T-helper 2 cell treated with Interferon-gamma antibody and Interleukin-4, amounts not matched to agents 100 ng/mL and 5 ng/mL, for 36 hours (primary cell): ENCODE data around the gene RCAN2. TPM values are rescaled to one million over a fixed set of nuclear protein-coding genes. Genes with fewer than 3 reads are reported as not detected.
"Not testable (repeated sequence)": the region's sequence is repeated elsewhere in the genome, so short reads cannot be mapped to it uniquely, and the experiment has no call there.

ENCODE experiments used
- intact Hi-C: fragments of 100-400 bp; cut with micrococcal nuclease; formaldehyde crosslinking; loops from one replicate; pipeline ENCODE4 v1.15.1; 2023
- total RNA-seq: library from RNA; stranded (reverse); gene quantifications from 2 replicates; pipeline ENCODE4 v1.2.3, GENCODE V29; 2022

The RCAN2 gene
- total RNA-seq, 1 donor from 2014 or later: not detected

DNA sequence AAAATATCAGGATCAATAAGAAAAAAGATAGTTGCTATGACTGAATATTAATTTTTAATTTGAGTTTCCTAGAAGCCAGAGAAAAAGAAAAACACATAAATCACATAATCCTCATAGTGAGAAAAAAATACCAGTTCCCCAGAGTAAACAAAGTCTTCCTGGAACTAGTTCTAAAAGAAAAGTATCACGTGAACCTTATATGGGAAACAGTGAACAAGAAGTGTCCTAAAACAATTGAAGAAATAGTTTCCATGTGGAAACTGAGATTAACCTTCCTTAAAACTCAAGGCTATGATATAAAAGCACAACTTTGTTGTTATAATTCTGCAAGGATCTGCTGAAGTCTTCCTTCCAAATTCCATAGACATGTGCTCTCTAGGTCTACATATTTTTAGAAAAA lies 50.6 kb downstream of the RCAN2 start:
- intact Hi-C loops: no loop called here

DNA sequence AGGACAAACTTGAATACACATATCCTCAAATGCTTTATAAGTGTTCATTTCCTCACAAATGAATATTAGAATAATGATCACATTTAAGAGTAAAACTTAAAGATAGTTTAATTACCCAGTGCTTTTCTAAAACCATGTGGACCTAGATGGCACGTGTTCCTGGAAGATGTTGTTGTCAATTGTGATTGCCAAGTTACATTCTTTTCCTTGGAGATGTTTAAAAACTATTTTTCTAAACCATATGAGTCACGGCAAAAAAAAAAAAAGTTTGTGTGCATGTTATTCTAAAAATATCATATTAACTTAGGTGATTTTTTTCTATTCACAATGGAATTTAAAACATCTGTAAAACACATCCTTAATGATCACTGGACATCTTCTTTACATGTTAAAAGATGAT lies 51.1 kb downstream of the RCAN2 start:
- intact Hi-C loops: no loop called here

DNA sequence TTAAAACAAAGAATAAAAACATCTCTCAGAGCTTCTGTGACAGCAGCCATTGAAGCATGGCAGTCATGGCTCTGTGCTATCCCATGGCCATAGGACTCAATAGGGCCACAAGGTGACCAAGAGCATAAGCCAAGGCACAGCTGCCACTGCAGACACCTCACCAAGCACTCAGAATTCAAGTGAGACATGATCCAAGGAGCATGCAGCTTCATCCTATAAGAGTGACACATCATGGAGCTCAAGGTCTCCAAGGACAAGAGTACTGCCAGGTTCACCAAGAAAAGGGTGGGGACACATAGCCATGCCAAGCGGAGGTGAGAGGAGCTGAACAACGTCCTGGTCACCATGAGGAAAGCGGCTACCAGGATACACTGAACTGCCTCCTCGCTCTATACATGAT lies 53.0 kb downstream of the RCAN2 start:
- intact Hi-C loops: no loop called here

DNA sequence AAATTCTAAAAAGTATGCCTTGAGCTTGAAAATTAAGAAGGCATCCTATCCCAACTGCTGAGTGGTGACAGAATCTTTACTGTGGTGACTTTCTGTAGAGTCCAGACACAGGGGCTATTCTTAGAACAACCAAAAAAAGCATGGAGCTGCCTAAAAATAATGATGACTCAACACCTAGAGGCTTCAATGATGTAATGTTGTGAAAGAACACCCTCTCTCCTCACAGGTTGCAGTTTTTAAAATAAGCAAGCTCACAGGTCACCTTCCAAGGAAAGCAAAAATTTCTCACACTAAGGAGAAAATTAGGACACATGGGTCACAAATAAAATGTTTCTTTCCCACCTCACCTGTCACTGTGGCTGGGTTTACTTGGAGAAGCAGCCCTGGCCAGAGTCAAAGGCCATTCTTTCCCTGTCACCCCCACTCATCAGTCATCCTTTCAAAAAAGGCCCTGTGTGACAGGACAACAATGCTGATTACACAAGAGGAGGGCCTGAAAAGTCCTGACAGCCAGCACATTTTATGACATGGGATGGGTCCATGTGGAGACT lies 53.5 kb downstream of the RCAN2 start:
- intact Hi-C loops: no loop called here

DNA sequence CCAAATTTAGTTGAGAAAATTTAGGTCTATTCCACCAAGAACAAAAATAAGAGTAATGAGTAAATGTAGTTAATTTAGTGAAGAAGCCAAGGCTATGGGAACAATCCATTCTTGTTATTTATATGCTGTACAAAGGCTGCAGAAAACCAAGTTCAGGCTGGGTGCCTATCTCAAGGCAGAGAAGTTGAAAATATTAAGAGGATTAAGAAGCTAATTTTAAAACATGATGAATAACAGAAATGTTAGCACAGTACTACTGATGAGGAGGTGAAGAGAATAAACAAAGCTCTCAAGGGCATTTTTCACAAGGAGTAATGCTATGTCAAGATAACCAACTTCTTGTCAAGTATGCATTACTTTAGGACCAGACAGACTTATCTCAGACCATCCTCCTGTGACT lies 68.6 kb downstream of the RCAN2 start:
- intact Hi-C loops: loop anchor here (10.0 kb wide), 1 partner anchor 622 kb away; the partner anchor contains the start of gene ADGRF1

DNA sequence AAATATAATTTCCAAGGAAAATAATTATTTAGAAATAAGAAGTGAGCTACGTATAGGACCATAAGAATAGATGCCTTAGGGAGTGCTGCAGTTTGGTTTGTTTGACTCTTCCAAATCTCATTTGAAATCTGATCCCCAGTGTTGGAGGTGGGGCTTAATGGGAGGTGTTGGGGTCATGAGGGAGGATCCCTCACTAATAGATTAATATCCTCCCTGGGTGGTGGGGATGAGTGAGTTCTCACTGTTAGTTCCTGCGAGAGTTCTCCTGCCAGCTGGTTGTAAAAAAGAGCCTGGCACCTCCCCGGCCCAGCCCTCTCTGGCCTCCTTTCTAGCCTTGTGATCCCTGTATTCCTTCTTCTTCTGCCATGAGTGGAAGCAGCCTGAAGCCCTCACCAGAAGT lies 69.3 kb downstream of the RCAN2 start:
- intact Hi-C loops: loop anchor here (10.0 kb wide), 1 partner anchor 623 kb away; the partner anchor contains the start of gene ADGRF1

DNA sequence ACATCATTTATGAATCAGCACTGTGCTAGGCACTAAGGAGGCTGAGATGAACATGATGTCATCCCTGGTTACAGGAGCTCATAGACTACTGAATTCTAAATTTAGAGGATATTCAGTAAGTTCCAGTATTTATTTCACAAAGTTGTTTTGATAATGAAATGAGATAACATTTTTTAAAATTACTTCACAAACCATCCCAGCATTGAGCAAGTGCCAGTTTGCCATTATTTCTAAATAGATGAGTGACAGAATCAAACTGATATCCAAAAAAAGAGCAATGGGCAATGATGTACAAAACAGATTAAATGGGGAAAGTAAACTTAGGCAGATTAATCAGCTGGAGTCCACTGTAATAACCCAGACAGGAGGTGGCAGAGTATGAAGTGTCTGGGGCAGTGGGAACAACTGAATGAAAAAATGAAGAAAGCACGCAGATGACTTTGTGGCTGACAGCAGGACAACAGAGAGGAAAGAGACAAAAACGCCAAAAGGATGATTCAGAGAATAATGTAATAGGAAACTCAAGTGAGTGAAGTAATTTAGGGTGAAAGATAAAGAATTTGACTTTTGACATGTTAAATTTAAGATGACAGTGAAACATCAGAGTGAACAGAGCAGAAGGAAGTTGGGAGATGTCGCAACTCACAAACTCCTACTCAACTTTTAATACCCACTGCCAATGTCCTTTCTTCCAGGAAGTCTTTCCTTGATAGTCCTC lies 70.2 kb downstream of the RCAN2 start:
- intact Hi-C loops: loop anchor here (10.0 kb wide), 1 partner anchor 624 kb away; the partner anchor contains the start of gene ADGRF1

DNA sequence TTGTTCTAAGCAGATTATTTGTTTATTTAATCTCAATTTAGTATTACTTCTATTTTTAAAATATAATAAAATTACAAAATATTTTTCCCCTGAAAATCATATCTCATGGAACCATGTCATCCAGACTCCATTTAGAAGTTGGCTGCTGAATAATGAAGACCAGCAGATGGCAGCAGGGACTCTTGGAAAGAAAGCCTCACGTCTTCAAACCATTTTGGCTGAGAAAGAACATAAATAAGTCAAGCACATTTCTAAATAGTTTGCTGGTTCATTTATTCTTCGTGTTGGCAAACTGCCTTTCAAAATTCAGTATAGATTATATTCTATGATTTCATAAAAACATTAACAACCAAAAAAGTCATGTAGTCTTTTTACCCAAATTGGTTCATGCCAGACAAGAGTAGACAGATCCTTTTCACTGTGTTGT lies 71.7 kb downstream of the RCAN2 start:
- intact Hi-C loops: loop anchor here (5.0 to 10.0 kb wide), 2 partner anchors 363 to 625 kb away; partner anchors contain the start of gene ADGRF1

DNA sequence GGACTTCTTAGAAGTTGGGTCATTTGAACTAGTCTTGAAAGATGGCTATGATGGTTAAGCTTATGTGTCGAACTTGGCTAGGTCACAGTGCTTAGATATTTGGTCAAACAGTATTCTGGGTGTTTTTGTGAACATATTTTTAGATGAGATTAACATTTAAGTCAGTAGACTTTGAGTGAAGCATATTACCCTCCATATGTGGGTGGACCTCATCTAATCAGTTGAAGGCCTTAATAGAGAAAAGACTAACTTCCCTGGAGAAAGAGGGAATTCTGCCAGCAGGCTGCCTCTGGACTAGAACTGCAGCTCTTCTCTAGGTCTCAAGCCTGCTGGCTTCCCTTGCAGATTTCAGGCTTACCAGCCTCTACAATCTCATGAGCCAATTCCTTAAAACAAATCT lies 76.9 kb downstream of the RCAN2 start:
- intact Hi-C loops: no loop called here

DNA sequence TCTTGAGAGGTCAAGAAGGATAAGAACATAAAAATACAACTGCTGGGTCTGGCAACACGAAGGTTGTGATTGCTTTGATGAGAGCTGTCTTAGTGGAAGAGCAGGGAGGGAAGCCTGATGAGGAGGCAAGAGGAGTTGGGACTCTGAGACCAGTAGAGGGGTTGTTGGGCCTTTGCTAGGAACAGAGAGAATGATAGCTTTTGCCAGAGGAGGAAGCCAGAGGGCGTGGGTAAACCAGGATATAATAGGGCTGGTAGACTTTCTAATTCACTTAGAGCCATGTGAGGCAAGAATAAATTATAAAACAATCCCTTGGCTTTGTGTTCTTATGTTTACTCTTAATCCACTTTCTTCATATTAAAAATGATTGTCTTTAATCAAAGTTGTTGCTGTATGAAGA lies 78.6 kb downstream of the RCAN2 start:
- intact Hi-C loops: no loop called here

DNA sequence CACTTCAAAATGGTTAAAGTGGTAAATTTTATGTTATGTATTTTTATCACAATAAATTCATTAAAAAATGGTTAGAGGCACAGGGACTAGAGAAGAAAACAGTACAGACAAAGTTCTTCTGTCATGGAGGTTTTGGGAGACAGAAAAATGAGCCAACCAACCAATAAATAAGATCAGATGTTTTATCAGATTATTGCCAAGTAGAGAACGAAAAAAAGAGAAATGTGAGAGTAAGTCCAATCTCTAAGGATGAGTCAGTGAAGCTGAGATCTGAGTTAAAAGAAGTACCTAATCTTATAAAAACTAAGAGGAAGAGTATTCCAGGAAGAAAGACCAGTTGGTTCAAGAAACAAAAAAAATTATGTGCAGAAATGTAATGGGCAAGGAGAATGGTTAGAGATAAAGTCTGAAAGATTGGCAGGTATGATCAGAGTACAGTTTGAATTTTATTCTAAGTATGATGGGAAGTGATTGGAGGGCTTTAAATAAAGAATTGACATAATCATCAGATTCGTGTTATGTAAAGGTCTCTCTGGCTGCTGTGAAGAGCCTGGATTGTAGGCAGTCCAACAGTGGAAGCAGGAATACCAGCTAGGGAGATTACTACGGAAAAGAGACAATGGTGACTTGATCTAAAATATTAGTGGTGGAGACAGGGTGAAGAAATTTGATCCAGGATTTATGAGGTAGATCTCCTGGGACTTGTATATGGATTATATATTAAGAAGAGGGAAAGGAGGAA lies 79.6 kb downstream of the RCAN2 start:
- intact Hi-C loops: no loop called here

DNA sequence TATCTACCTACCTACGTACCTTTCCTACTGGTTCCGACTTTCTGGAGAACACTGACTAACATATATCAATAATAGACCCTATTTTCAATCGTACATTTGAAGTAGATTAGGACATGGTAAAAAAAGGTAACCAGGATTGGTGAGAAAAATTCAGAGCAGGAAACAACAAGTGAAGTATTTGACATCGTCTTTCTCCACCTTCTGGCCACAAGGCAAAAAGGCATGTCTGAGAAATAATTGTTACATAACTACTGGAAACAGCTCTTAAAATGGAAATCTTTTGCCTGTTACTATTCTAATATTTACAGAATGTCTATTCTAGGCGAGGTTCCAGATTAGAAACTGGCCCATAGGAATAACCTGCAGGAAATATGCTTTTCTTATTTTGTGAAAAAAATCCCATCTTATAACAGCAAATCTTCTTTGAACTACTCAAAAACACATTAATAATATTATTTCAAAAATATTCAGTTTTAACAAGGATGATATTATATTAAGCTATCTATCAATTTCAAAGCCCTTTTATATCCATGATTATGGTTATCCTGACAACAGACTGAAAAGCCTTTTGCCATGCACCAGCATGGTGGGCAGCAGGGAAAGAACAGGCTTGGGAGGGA lies 80.8 kb downstream of the RCAN2 start:
- intact Hi-C loops: loop anchor here (1.0 kb wide), 2 partner anchors 189 to 320 kb away; no protein-coding TSS in a partner anchor

DNA sequence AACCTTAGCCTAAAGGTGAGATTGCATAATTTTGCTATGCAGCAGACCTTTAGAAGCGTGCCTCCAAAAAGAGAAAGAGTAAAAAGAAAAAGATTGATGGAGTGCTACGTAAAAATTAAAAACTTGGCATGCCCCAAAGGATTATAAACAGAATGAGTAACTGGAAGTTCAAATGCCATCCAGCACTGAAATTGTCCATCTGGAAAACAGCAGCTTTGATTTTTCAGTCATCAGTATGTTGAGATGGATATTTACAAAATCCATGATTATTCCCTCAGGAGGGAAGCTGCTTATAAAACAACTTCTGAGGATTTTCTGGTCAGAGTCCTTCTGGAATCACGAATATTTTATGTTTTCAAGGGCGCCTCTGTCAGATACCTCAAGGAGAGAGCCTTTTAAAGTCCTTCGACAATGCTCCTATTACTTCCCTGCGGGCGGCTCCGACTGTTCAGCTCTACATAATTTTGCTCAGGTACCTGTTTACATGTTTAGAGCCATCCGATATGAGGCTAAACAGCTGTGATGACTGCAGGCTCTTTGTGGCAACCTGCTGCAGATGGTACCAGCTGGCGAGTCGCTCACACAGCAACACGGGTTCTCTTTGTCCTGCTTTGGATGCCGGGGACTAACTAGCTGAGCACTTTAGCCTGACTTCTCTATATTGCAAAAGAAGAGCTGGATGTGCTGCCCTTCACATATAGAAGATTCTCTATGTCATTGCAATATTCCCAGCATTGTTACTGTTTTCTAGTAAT lies 83.3 kb downstream of the RCAN2 start:
- intact Hi-C loops: no loop called here

DNA sequence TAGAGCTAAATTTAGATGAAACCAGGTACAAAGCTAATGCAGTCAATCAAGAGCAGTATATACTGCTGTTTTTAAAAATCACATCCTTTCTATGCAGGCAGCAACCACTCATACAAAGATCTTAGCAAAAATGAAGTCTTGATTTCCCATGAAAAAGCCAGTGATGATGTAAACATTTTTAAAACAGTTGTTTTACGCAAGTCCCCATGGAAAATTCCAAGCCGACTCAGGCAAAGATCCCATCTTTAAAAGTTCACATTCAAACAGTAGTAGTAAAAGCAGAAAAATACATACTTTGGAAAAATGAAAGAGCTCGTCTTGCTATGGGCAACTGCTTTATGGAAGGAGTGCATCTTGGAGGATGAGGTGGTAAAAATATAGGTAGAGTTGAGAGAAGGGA lies 84.0 kb downstream of the RCAN2 start:
- intact Hi-C loops: no loop called here

DNA sequence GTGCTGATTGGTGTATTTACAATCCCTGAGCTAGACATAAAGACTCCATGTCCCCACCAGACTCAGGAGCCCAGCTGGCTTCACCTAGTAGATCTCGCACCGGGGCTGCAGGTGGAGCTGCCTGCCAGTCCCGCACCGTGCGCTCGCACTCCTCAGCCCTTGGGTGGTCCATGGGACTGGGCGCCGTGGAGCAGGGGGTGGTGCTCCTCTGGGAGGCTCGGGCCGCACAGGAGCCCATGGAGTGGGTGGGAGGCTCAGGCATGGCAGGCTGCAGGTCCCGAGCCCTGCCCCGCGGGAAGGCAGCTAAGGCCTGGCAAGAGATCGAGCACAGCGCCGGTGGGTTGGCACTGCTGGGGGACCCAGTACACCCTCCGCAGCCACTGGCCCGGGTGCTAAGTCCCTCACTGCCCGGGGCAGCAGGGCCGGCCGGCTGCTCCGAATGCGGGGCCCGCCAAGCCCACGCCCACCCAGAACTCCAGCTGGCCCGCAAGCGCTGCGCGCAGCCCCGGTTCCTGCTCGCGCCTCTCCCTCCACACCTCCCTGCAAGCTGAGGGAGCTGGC lies 85.5 kb downstream of the RCAN2 start:
- intact Hi-C loops: not testable (repeated sequence)

DNA sequence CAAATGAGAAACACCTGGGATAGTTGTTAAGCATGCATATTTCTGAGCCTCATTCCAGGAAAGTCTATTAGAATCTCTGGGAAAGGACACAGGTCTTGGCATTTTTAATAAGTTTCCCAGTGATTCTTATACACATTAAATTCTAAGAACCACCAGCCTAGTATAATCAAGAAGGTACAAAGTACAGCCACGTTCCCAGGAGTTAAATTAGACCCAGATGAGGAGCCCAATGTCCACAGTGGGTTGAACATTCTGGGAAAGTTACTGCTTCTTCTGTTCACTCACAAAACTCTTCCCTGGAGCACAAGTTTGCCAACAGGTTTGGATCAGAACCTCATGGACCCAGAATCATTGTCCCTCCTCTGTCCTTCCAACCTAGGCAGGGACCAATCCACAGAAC lies 90.4 kb downstream of the RCAN2 start:
- intact Hi-C loops: no loop called here

DNA sequence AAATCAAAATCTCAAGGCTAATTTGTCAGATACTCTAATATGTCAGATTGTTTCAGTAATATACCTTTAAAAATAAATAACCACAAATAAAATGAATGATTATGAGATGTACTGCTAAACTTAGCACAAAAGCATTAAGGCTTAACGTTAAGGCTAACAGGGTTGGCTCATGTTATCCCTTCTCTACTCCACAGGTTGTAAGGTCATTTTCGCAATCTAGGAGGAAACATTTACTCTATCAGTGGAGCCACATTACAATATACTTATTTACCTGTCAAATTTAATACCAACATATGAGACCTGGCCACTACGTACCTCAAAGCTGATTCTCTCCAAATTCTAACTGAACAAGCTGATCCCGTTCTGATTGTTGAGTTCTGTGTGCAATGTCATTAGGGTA lies 95.7 kb downstream of the RCAN2 start:
- intact Hi-C loops: no loop called here

DNA sequence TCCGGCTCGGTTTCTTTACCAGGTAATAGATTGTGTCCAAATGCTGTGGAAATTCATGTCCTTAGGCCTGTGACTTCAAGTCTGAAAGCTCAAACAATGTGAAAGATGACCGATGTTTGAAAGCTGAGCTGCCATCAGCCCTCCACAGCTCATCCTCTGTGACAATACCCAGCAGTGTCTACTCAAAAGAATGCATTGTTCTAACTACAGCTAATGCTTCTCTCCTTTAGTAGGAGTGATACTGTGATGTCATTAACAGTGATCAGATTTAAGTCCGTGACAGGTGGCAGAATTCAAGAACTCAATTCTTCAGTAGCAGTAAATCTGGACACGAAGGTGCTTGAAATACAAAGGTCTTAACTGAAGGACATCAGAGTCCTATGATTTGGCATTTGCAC lies 97.3 kb downstream of the RCAN2 start:
- intact Hi-C loops: no loop called here

DNA sequence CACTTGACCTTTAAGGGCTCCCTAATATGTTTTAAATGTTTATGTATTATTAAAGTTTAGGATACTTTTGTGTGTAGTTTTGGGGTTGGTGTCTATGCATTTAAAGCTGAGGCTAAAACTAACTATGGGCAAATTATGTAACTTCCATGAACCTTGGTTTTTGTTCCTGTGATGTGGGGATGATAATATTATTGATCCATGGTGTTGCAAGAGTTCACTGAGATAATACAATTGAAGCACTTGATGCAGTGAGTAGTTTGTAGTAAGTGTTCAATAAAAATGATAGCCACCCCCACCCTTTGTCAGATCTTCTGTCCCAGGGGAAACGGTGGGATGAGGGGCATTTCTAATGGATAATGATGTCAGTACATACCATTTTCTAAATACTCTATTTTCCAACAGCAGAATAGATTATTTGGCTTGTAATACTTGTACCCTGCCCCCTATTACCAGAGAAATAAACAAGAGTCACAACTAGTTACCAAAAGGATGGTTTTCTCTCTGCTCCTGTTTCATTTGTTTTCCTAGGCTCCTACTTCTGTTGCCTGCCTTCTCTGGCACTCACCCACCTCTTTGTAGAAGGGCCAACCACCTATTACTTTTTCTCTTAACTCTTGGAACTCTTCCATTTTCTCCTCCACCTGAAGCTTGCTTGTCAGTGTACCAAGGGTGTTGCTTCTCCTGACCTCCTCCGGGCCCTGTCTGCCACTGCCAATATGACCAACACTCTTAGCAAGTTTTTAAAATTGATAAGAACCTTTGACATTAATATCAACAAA lies 97.9 kb downstream of the RCAN2 start:
- intact Hi-C loops: no loop called here

DNA sequence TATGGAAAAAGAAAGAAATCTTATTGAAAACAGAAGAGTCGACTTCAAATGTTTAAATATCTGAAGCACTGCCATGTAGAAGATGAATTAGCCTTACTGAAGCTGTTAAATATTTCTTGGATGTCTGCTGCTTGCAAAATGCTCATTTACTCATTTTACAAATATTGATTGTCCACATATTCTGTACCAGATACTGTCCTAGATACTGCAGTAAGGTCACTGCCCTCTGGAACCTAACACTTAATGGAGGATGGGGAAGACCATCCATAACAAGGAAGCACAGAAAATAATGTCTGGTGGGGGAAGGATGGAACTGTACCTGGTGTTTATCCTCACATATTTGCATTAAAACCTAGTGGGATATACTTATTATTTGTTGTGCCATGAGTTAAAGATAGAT lies 99.0 kb downstream of the RCAN2 start:
- intact Hi-C loops: no loop called here
